GM06990 (cell line): ENCODE measurements around the gene DLG2.

Source experiments
- DNase-seq: peaks from one replicate; pipeline ENCODE4 v3.0.0-alpha.2; 2011; ENCODE audit not compliant: insufficient read length; ENCODE audit errors: extremely low read depth
- H3K27me3 ChIP-seq: replicated peaks from 2 replicates; pipeline ENCODE4 v1.6.0; 2011; ENCODE audit warnings: low read length; ENCODE audit not compliant: control insufficient read depth, insufficient read depth
- H3K36me3 ChIP-seq: 2 replicates; pipeline ENCODE4 v1.5.1; 2011; ENCODE audit warnings: low read length; ENCODE audit not compliant: control insufficient read depth, insufficient read depth
- H3K4me3 ChIP-seq: replicated peaks from 2 replicates; pipeline ENCODE4 v1.5.1; 2011; ENCODE audit warnings: low read depth, mild to moderate bottlenecking, control low read depth, low read length
- TF ChIP-seq, protein P1 (sequence below): IDR thresholded peaks from 2 replicates; pipeline ENCODE4 v1.5.1; 2011; ENCODE audit warnings: low read length, control low read depth, mild to moderate bottlenecking, inconsistent platforms; ENCODE audit not compliant: insufficient read depth, poor library complexity, severe bottlenecking

Gene DLG2

DNA sequence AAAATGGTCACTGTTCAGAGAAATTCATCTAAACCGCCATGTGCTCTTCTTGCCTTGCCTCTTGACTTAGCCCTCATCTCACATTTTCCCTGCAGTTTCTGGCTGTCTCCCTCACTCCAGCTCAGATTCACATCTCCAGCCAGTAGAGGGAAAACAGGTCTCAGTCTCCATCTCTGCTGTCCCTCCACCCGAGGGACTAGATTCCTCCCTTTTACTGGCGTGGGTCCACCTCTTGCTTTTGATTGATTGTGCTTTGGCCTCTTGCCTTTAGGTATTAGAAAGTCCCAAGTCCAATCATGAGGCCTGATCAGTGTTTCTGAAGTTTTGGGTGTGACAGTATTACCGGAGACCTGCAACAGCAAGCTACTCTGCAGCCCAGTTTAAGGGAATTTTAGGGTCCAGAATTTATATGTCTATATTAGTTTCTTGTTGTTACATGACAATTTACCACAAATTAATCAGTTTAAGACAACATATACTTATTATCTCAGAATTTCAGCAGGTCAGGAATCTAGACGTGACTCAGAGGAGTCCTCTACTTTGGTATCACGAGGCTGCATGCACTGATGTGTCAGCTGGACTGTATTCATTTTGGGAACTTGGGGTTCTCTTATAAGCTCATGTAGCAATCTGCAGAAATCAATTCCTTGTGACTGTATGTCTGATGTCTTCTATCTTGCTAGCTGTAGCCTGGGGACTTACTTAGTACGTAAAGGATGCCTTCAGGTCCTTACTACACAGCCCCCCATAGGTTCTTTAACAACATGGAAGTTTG lies 1535.7 kb downstream of the DLG2 start:
- no peak overlapping the region for H3K4me3 ChIP-seq
- H3K36me3 ChIP-seq: no peaks in the 10 kb centered on the region
- no peaks in the 10 kb centered on the region for H3K27me3 ChIP-seq
- TF ChIP-seq, protein P1, sequence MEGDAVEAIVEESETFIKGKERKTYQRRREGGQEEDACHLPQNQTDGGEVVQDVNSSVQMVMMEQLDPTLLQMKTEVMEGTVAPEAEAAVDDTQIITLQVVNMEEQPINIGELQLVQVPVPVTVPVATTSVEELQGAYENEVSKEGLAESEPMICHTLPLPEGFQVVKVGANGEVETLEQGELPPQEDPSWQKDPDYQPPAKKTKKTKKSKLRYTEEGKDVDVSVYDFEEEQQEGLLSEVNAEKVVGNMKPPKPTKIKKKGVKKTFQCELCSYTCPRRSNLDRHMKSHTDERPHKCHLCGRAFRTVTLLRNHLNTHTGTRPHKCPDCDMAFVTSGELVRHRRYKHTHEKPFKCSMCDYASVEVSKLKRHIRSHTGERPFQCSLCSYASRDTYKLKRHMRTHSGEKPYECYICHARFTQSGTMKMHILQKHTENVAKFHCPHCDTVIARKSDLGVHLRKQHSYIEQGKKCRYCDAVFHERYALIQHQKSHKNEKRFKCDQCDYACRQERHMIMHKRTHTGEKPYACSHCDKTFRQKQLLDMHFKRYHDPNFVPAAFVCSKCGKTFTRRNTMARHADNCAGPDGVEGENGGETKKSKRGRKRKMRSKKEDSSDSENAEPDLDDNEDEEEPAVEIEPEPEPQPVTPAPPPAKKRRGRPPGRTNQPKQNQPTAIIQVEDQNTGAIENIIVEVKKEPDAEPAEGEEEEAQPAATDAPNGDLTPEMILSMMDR: no peak
- DNase-seq: no peak

DNA sequence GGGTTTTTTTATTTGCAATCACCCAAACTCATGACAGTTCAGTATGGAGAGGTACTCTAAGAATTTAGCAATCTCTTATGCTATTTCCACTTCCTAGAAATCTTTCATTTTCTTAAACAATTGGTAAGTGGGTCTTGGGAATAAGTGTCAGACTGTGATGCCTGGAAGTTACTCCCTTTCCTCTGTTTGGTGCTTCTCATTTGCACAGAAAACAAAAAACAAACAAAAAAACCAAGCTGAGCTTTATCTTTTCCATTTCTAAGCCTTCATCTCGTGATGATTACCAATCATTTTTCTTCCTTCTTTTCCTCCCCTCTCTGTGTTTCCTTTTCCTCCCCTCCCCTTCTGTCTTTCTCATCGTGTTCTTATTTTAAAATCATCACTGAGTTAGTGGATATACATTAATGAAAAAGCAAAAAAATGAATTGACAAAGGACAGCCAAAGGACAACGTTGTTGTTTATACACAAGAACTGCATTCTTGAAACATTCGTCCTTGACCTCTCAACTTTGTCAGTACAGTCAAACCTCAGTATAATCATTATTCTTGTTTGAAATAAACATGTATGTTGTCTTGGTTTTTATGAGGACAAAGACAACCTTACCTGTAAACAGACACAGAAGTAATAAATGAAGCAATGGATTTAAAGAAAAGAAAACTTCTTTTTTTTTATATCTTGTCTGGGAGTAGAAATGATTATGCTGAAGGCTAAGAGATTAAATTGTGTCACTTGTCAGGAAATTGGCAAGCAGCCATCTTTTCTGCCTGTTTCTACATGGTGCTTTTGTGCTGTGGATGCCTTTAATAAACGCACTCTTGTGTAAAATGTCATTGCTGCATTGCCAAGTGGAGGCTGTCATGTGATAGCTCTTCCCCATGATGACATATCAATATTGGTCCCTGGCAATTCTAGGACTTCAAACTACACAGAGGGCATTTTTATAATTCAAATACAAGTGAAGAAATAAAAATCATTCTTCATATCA lies 1537.8 kb downstream of the DLG2 start:
- no peak for DNase-seq
- TF ChIP-seq, protein P1: no peak
- Histone ChIP-seq H3K4me3 (no peak overlapping the region), H3K36me3 (no peaks in the 10 kb centered on the region), H3K27me3 (no peaks in the 10 kb centered on the region)

- TF ChIP-seq, protein P1: no peak
- DNase-seq: no peak
- no peak overlapping the region for H3K4me3 ChIP-seq
- H3K36me3 ChIP-seq: no peaks in the 10 kb centered on the region
- H3K27me3 ChIP-seq: no peaks in the 10 kb centered on the region
Observed at GRCh38 chr11:84071851-84072250, 1555.3 kb downstream of the DLG2 start.

DNA sequence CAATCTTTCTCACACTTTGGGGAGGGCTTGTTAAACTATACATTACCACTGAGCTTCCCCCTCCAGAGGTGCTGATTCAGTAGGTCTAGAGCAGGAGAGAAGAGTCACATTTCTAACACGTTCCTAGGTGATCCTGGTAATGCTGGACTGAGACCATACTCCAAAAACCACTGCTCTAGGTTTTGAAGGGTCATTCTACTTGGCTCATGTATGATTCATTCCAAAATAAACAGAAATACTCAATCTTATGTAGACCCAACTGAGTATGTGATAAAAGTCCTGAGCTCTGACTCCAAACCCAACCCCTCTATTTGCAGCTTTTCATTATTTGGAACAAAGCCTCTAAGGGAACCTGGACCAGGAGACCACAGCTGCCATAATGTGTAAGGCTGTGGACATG lies 1558.1 kb downstream of the DLG2 start:
- TF ChIP-seq, protein P1: no peak
- Histone ChIP-seq H3K27me3 (no peaks in the 10 kb centered on the region), H3K36me3 (no peaks in the 10 kb centered on the region), H3K4me3 (no peak overlapping the region)
- no peak for DNase-seq

GRCh38 chr11:84061726-84062125 lies 1565.4 kb downstream of the DLG2 start:
- Histone ChIP-seq H3K36me3 (no peaks in the 10 kb centered on the region), H3K27me3 (no peaks in the 10 kb centered on the region), H3K4me3 (no peak overlapping the region)
- TF ChIP-seq, protein P1: no peak
- DNase-seq: no peak
